PC-3 (cell line): ENCODE measurements around the gene ARHGAP4. TPM values are rescaled to one million over a fixed set of nuclear protein-coding genes. Genes with fewer than 3 reads are reported as not detected.

Experiments used
- ATAC-seq: fragments of 200-7000 bp; cut with Tn5 transposase; 2 replicates; pipeline ENCODE4 v1.9.1; 2020; ENCODE audit warnings: mild to moderate bottlenecking, moderate library complexity
- BruUV-seq: library from RNA; stranded (reverse); fragments of 400-500 nt; replicated peaks from 2 replicates; lab custom pipeline; 2021; lab: Mats Ljungman, UMichigan
- CTCF ChIA-PET: fragments of 300-600 bp; sonication (Branson Sonifier 250); formaldehyde crosslinking; loops from one replicate; lab custom pipeline; 2022; ENCODE audit warnings: antibody characterized with exemption; lab: Charles Lee
- POLR2A ChIA-PET: fragments of 300-600 bp; sonication (Branson Sonifier 250); formaldehyde crosslinking; loops from one replicate; lab custom pipeline; 2022; ENCODE audit warnings: antibody characterized with exemption; ENCODE audit not compliant: unreplicated experiment; lab: Charles Lee
- DNase-seq: peaks from one replicate; pipeline ENCODE4 v3.0.0-alpha.2; 2015
- H2AFZ ChIP-seq: fragments of 300-600 bp; sonication (generic); 2 replicates; pipeline ENCODE4 v1.6.0; 2016; ENCODE audit warnings: antibody characterized with exemption, low read length
- H3F3A ChIP-seq: fragments of 300-600 bp; sonication (generic); one replicate; pipeline ENCODE4 v1.6.0; 2017; ENCODE audit warnings: antibody characterized with exemption, low read length, control low read depth, mild to moderate bottlenecking; ENCODE audit not compliant: unreplicated experiment
- H3K27ac ChIP-seq: fragments of 300-600 bp; sonication (generic); 2 replicates; pipeline ENCODE4 v1.5.1; 2016; ENCODE audit warnings: mild to moderate bottlenecking, low read length
- H3K27me3 ChIP-seq: fragments of 300-600 bp; sonication (generic); 2 replicates; pipeline ENCODE4 v1.6.1; 2016; ENCODE audit warnings: low read length, mixed read lengths
- H3K36me3 ChIP-seq: fragments of 300-600 bp; sonication (generic); 2 replicates; pipeline ENCODE4 v1.6.1; 2016; ENCODE audit warnings: low read depth, mixed run types, low read length, mixed read lengths
- H3K4me1 ChIP-seq: fragments of 300-600 bp; sonication (generic); 2 replicates; pipeline ENCODE4 v1.5.1; 2016; ENCODE audit warnings: low read length; ENCODE audit not compliant: insufficient read depth
- H3K4me2 ChIP-seq: fragments of 300-600 bp; sonication (generic); 2 replicates; pipeline ENCODE4 v1.6.0; 2016; ENCODE audit warnings: low read length
- H3K4me3 ChIP-seq: fragments of 300-600 bp; sonication (generic); 2 replicates; pipeline ENCODE4 v1.5.1; 2016; ENCODE audit warnings: mild to moderate bottlenecking, low read length, mixed read lengths
- H3K79me2 ChIP-seq: fragments of 300-600 bp; sonication (generic); 2 replicates; pipeline ENCODE4 v1.6.1; 2017; ENCODE audit warnings: low read length, mixed read lengths
- H3K9ac ChIP-seq: fragments of 300-600 bp; sonication (generic); 2 replicates; pipeline ENCODE4 v1.6.0; 2016; ENCODE audit warnings: mild to moderate bottlenecking, low read length
- H3K9me2 ChIP-seq: fragments of 300-600 bp; sonication (generic); replicated peaks from 2 replicates; pipeline ENCODE4 v1.6.1; 2016; ENCODE audit warnings: mixed run types, low read length, mixed read lengths
- H3K9me3 ChIP-seq: fragments of 300-600 bp; sonication (generic); 2 replicates; pipeline ENCODE4 v1.6.1; 2016; ENCODE audit warnings: low read length, mixed read lengths
- H4K20me1 ChIP-seq: fragments of 300-600 bp; sonication (generic); 2 replicates; pipeline ENCODE4 v1.6.1; 2016; ENCODE audit warnings: low read length, mixed read lengths
- EZH2 ChIP-seq: fragments of 300-600 bp; sonication (generic); IDR thresholded peaks from one replicate; pipeline ENCODE4 v1.6.1; 2017; ENCODE audit warnings: antibody characterized with exemption, mild to moderate bottlenecking, low read length; ENCODE audit not compliant: unreplicated experiment
- EZH2phosphoT487 ChIP-seq: fragments of 300-600 bp; sonication (generic); IDR thresholded peaks from 2 replicates; pipeline ENCODE4 v1.6.1; 2018; ENCODE audit warnings: mild to moderate bottlenecking, antibody characterized with exemption, low read length, borderline replicate concordance
- intact Hi-C: fragments of 100-400 bp; cut with micrococcal nuclease; formaldehyde crosslinking; loops from 2 replicates; pipeline ENCODE4 v1.9.0; 2023
- total RNA-seq: library from RNA; depleted of rRNA; stranded (reverse); fragments of >200 nt; gene quantifications from 2 replicates; pipeline ENCODE4 v1.2.3, GENCODE V29; 2014
- TF ChIP-seq, protein P1 (sequence below): fragments of 300-600 bp; sonication (generic); conservative IDR thresholded peaks from 2 replicates; pipeline ENCODE4 v1.5.1; 2017; ENCODE audit warnings: antibody characterized with exemption, low read depth, mild to moderate bottlenecking, low read length

The ARHGAP4 gene
- total RNA-seq, 1 experiment from 2014 or later = 4.6 TPM

- Histone ChIP-seq H3K27ac (no peak overlapping the region), H3K4me1 (peaks cover 5% of the 10 kb centered on the region; the same call in 1 of the 2 replicates), H3K9me3 (no peaks in the 10 kb centered on the region), H3K9me2 (no peaks in the 10 kb centered on the region), H3F3A (no peaks in the 10 kb centered on the region), H3K27me3 (no peaks in the 10 kb centered on the region), H3K36me3 (peaks cover 4% of the 10 kb centered on the region), H3K4me2 (no peak overlapping the region), H3K79me2 (peaks cover 27% of the 10 kb centered on the region), H4K20me1 (no peaks in the 10 kb centered on the region), H3K9ac (no peak overlapping the region), H2AFZ (no peak overlapping the region), H3K4me3 (no peak overlapping the region)
- intact Hi-C loops = no loop called here
- POLR2A ChIA-PET = no interaction called here
- ATAC-seq (no peak), DNase-seq (no peak)
- CTCF ChIA-PET = no interaction called here
- TF ChIP-seq EZH2phosphoT487 (no peak), EZH2 (no peak)
- TF ChIP-seq, protein P1, sequence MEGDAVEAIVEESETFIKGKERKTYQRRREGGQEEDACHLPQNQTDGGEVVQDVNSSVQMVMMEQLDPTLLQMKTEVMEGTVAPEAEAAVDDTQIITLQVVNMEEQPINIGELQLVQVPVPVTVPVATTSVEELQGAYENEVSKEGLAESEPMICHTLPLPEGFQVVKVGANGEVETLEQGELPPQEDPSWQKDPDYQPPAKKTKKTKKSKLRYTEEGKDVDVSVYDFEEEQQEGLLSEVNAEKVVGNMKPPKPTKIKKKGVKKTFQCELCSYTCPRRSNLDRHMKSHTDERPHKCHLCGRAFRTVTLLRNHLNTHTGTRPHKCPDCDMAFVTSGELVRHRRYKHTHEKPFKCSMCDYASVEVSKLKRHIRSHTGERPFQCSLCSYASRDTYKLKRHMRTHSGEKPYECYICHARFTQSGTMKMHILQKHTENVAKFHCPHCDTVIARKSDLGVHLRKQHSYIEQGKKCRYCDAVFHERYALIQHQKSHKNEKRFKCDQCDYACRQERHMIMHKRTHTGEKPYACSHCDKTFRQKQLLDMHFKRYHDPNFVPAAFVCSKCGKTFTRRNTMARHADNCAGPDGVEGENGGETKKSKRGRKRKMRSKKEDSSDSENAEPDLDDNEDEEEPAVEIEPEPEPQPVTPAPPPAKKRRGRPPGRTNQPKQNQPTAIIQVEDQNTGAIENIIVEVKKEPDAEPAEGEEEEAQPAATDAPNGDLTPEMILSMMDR = no peak
- BruUV-seq = no TSS peak
Measured at GRCh38 chrX:153937056-153937455, 11.0 kb upstream of the ARHGAP4 start.

DNA sequence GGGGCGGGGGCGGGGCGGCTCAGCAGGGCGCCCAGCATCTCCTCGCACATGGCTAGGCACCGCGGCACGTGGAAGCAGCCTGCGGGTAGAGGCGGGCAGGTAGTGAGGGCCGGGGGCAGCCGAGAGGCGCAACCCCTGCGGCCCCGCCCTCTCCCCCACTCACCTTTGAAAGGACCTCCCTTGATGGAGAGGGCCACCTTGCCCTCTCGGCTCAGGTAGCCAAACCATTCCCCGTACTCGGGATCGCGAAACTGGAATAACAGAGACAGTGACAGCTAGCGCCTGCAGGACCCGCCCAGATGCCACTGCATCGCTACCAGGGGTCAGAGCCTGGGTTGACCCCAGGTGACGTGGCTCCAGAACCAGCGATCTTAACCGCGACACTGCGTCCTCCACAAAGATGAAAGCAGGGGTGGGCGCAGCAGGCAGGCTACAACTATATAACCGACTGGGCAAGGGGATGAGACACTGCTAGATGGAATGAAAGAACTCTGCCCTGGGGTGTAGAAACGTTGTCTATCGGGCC is 9.3 kb upstream of the ARHGAP4 start:
- H3K27ac ChIP-seq = no peak overlapping the region
- POLR2A ChIA-PET = no interaction called here
- no peaks in the 10 kb centered on the region for H3K9me3 ChIP-seq
- CTCF ChIA-PET = interaction anchor here (0.8 to 1.2 kb wide), 2 partner anchors 10 to 12 kb away, joined by 4 to 6 read pairs; no protein-coding TSS in a partner anchor
- intact Hi-C loops = no loop called here
- H3K79me2 ChIP-seq = peaks cover 32% of the 10 kb centered on the region
- H3K36me3 ChIP-seq = peaks cover 11% of the 10 kb centered on the region
- TF ChIP-seq, protein P1 = no peak
- TF ChIP-seq EZH2phosphoT487 (no peak), EZH2 (no peak)
- peaks cover 5% of the 10 kb centered on the region; the same call in 1 of the 2 replicates for H3K4me1 ChIP-seq
- peak overlapping the region; percentile 69 for H2AFZ ChIP-seq
- no peaks in the 10 kb centered on the region for H3K9me2 ChIP-seq
- H3F3A ChIP-seq = no peaks in the 10 kb centered on the region
- H4K20me1 ChIP-seq = no peaks in the 10 kb centered on the region
- H3K9ac ChIP-seq = peak overlapping the region; percentile 9; the same call in 1 of the 2 replicates
- no TSS peak for BruUV-seq
- 0 out of 2 replicates have a peak, but pooled peaks have one; percentile 5 for ATAC-seq
- DNase-seq = no peak
- peak overlapping the region; percentile 75 for H3K4me2 ChIP-seq
- H3K27me3 ChIP-seq = no peaks in the 10 kb centered on the region
- H3K4me3 ChIP-seq = peak overlapping the region; percentile 61; the same call in 1 of the 2 replicates

- intact Hi-C loops = no loop called here
- Histone ChIP-seq H3K27ac (no peak within 1 kb of the TSS), H3K9me2 (no peaks in the 10 kb centered on the region), H3K9me3 (no peaks in the 10 kb centered on the region), H4K20me1 (no peaks in the 10 kb centered on the region), H3K36me3 (peaks cover 11% of the 10 kb centered on the region), H2AFZ (peak within 1 kb of the TSS; percentile 69), H3K79me2 (peaks cover 32% of the 10 kb centered on the region), H3F3A (no peaks in the 10 kb centered on the region), H3K4me3 (peak within 1 kb of the TSS; percentile 99), H3K4me2 (peak within 1 kb of the TSS; percentile 96), H3K9ac (peak within 1 kb of the TSS; percentile 97), H3K4me1 (peaks cover 5% of the 10 kb centered on the region; the same call in 1 of the 2 replicates), H3K27me3 (no peaks in the 10 kb centered on the region)
- CTCF ChIA-PET = interaction anchor here (0.8 to 1.2 kb wide), 2 partner anchors 11 to 12 kb away, joined by 4 to 6 read pairs; no protein-coding TSS in a partner anchor
- DNase-seq = peak; percentile 83
- BruUV-seq = no TSS peak
- POLR2A ChIA-PET = no interaction called here
- no peak for TF ChIP-seq EZH2phosphoT487
- peak; percentile 98 for ATAC-seq
Measured at GRCh38 chrX:153934762-153935325, 8.8 kb upstream of the ARHGAP4 start, which contains the start of gene NAA10. Gene NAA10 (minus strand): TSS chrX:153935037. CDS start chrX:153934904, 133 bp downstream.
